Stomach (tissue), 4 donors: ENCODE measurements around the gene ERVW-1.

Experiments used
- CTCF ChIP-seq, 7 experiments: fragments of 450-650 bp in 4 of 7; fragments of 200-600 bp in 3 of 7; sonication (generic) in 3 of 7; IDR thresholded peaks; one replicate each; pipeline ENCODE4 v1.5.1; 2016 to 2019; ENCODE audit warnings: antibody characterized with exemption in 7 of 7, control low read depth in 2 of 7, mild to moderate bottlenecking in 1 of 7
- EP300 ChIP-seq: sonication (generic); formaldehyde crosslinking; IDR thresholded peaks from one replicate; pipeline ENCODE4 v1.6.1; 2017; ENCODE audit warnings: antibody characterized with exemption
- POLR2A ChIP-seq, 4 donors: fragments of 450-650 bp; IDR thresholded peaks; one replicate each; pipeline ENCODE4 v1.6.1; 2016; ENCODE audit warnings: antibody characterized with exemption in 4 of 4, control low read depth in 2 of 4, mild to moderate bottlenecking in 1 of 4, moderate library complexity in 1 of 4
- POLR2AphosphoS5 ChIP-seq, 3 donors: sonication (generic); formaldehyde crosslinking; IDR thresholded peaks; one replicate each; pipeline ENCODE4 v1.6.1; 2016; ENCODE audit warnings: antibody characterized with exemption in 3 of 3

DNA sequence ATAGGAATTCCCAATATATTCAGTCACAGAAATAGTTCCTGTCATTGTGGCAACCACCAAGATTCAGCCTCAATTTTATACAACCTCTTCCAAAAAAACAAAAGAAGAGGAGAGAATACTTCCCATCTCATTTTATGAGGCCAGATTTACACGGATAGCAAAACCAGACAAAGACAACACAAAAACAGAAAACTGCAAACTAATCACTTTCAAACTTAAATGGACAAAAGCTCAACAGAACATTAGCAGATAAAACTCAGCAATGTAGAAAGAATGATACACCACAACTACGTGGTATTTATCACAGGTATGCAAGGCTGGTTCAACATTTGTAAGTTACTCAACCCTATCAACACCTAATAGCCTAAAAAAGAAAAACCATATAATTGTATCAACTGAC lies 28.6 kb upstream of the ERVW-1 start:
- no peak for TF ChIP-seq CTCF (IDR thresholded peaks at IDR 0.05)
- TF ChIP-seq EP300: no peak
- no peak for TF ChIP-seq POLR2A (IDR thresholded peaks at IDR 0.05)
- no peak for TF ChIP-seq POLR2AphosphoS5 (IDR thresholded peaks at IDR 0.05)
